Brain microvascular endothelial cell (primary cell): Measurements from ENCODE around the gene MOV10L1.

ENCODE experiments used
- DNase-seq: peaks from one replicate; pipeline ENCODE4 v3.0.0-alpha.2; 2020
- H3K27ac ChIP-seq: fragments of 250-450 bp; sonication (Bioruptor Pico); 2 replicates; pipeline ENCODE4 v1.5.1; 2020; ENCODE audit warnings: mild to moderate bottlenecking, moderate library complexity
- H3K27me3 ChIP-seq: fragments of 250-450 bp; sonication (Bioruptor Pico); replicated peaks from 2 replicates; pipeline ENCODE4 v1.5.1; 2020; ENCODE audit warnings: mild to moderate bottlenecking
- H3K36me3 ChIP-seq: fragments of 250-450 bp; sonication (Bioruptor Pico); replicated peaks from 2 replicates; pipeline ENCODE4 v1.5.1; 2020; ENCODE audit warnings: mild to moderate bottlenecking
- H3K4me3 ChIP-seq: 2 replicates; pipeline ENCODE4 v1.5.1; 2011; ENCODE audit warnings: low read depth, mild to moderate bottlenecking, control low read depth, low read length, moderate library complexity
- in situ Hi-C: cut with HindIII; loops from 2 replicates; pipeline ENCODE4 v1.10.0; 2017; ENCODE audit warnings: low sequenced_read_pairs, low pct_ligation_motif_present
- TF ChIP-seq, protein P1 (sequence below): IDR thresholded peaks from 2 replicates; pipeline ENCODE4 v1.5.1; 2011; ENCODE audit warnings: low read depth, mild to moderate bottlenecking, moderate library complexity, low read length, control low read depth, inconsistent platforms; ENCODE audit errors: missing control alignments

MOV10L1 gene

DNA sequence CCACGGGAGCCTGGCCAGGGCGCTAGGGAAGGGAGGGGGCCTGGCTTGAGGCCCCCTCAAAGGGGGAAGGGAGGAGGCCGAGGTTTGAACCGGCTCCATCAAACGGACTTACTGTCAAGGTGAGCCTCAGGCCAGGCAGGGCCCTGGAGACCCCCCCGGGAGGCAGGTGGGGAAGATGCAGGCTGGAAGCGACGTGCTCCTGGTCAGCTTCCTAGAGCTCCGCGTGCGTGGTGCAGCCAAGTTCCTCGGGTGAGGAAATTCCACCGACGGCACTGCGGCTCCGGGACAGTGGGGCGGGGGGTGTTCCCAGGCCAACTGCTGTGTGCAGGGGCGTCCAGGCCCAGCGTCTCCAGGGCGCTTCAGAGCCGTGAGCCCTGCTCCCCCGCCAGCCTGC is 88.7 kb downstream of the MOV10L1 start:
- DNase-seq: no peak
- Histone ChIP-seq H3K4me3 (no peak overlapping the region), H3K36me3 (no peaks in the 10 kb centered on the region), H3K27me3 (no peaks in the 10 kb centered on the region), H3K27ac (no peak overlapping the region)
- in situ Hi-C loops: no loop called here
- TF ChIP-seq, protein P1, sequence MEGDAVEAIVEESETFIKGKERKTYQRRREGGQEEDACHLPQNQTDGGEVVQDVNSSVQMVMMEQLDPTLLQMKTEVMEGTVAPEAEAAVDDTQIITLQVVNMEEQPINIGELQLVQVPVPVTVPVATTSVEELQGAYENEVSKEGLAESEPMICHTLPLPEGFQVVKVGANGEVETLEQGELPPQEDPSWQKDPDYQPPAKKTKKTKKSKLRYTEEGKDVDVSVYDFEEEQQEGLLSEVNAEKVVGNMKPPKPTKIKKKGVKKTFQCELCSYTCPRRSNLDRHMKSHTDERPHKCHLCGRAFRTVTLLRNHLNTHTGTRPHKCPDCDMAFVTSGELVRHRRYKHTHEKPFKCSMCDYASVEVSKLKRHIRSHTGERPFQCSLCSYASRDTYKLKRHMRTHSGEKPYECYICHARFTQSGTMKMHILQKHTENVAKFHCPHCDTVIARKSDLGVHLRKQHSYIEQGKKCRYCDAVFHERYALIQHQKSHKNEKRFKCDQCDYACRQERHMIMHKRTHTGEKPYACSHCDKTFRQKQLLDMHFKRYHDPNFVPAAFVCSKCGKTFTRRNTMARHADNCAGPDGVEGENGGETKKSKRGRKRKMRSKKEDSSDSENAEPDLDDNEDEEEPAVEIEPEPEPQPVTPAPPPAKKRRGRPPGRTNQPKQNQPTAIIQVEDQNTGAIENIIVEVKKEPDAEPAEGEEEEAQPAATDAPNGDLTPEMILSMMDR: no peak

DNA sequence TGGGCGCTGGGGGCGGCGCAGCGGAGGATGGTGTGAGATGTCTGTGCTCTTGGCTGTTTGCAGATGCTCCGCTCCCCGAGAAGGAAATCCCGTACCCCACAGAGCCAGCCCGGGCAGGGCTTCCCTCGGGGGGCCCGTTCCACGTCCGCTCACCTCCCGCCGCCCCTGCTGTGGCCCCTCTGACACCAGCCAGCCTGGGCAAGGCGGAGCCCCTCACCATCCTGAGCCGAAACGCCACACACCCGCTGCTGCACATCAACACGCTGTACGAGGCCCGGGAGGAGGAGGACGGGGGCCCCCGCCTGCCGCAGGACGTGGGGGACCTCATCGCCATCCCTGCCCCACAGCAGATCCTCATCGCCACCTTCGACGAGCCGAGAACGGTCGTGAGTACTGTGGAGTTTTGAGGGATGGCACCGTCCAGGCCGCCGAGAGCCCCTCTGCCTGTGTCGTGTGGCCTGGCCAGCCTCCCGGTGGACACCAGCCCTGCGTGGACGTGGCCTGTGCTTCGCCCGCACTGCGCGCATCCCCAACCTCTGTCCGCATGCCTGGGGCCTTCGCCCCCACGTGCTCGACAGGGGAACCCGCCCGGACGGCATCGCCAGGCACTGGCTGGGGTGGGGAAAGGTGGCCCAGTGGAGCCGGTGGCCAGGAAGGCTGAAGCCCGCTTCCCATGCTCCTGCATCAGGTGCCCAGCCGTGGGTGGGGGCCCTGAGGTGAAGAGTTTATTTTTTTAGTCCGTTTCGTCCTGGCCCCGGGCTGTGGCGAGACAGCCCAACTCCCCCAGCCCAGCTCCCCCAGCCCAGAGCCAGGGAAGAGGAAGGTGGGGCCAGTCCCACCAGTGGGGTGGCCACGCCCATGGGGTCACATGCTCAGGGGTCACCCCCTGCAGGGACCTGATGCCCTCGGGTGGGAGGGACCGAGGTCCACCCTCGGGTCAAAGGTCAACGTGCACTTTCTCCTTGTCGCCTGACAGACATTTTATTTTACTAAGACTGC is 89.4 kb downstream of the MOV10L1 start:
- H3K4me3 ChIP-seq: no peak overlapping the region
- DNase-seq: no peak
- H3K36me3 ChIP-seq: no peaks in the 10 kb centered on the region
- no peak overlapping the region for H3K27ac ChIP-seq
- in situ Hi-C loops: no loop called here
- no peaks in the 10 kb centered on the region for H3K27me3 ChIP-seq
- TF ChIP-seq, protein P1: no peak

DNA sequence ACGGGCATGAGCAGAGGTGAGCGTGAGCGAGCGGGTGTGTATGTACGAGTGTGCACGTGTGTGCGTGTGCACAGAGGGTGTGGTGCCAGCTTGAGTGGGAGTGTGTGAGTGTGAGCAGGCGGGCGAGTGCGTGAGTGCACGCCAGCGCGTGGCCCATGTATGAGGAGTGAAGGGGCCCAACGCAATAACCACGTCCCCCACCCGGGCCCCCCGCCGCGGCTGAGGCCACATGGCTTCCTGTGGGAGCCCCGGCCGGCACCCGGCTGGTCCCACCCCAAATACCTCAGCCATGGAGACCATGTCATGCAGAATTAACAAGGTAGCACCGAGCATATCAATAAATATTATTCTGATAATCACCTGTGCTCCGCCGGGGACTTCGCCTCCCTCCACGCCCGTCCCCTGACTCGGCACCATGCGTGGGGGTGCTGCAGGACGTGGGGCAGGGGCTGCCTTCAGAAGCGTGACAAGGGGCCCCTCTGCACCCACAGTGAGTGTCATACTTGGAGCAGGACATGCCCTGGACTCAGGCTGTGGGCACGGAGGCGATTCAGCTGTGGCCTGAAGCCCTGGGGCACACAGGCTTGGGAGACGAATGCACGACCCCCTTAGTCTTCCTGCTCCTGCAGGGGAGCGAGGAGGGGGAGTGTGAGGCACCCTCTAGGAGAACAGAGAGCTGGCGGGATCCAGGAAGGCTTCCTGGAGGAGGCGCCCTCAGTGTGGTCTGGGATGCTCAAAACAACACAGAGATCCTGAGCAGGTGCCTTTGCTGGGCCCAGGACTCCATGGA is 90.3 kb downstream of the MOV10L1 start:
- TF ChIP-seq, protein P1: no peak
- Histone ChIP-seq H3K4me3 (no peak overlapping the region), H3K36me3 (no peaks in the 10 kb centered on the region), H3K27ac (no peak overlapping the region), H3K27me3 (no peaks in the 10 kb centered on the region)
- DNase-seq: no peak
- in situ Hi-C loops: no loop called here

DNA sequence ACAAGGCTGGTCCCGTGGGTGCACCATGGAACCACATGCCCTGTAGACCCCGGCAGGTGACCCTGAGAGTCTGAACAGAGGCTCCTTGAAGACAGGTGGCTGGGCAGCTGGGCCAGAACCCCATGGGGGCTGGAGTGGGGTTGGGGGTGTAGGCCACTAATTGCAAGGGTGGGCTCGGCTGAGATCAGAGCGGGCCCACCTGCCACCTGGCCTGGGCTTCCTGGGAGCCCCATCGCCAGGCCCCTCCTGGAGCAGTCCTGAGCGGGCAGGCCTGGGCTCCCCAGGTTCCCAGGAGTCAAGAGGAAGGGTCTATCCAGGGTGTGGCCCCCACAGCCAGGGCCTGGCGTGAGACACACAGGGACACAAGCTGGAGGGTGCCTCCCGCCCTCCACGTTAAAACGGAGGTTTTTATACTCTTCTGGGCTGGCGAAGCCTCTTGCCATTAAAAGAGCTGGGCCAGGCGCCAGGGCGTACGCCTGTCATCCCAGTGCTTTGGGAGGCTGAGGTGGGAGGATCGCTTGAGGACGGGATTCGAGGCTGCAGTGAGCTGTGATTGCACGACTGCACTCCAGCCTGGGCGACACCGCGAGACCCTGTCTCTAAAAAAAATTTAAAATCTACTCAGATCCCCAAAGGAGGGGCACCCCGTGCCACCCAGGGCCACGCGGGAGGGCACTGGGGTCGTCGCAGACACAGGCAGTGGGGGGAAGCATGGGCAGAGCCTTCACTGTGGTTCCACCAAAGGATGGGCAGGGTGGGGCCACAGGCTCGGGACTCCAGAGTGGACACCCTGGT is 91.1 kb downstream of the MOV10L1 start:
- DNase-seq: no peak
- Histone ChIP-seq H3K27ac (no peak overlapping the region), H3K36me3 (no peaks in the 10 kb centered on the region), H3K4me3 (no peak overlapping the region), H3K27me3 (no peaks in the 10 kb centered on the region)
- TF ChIP-seq, protein P1: no peak
- in situ Hi-C loops: no loop called here

DNA sequence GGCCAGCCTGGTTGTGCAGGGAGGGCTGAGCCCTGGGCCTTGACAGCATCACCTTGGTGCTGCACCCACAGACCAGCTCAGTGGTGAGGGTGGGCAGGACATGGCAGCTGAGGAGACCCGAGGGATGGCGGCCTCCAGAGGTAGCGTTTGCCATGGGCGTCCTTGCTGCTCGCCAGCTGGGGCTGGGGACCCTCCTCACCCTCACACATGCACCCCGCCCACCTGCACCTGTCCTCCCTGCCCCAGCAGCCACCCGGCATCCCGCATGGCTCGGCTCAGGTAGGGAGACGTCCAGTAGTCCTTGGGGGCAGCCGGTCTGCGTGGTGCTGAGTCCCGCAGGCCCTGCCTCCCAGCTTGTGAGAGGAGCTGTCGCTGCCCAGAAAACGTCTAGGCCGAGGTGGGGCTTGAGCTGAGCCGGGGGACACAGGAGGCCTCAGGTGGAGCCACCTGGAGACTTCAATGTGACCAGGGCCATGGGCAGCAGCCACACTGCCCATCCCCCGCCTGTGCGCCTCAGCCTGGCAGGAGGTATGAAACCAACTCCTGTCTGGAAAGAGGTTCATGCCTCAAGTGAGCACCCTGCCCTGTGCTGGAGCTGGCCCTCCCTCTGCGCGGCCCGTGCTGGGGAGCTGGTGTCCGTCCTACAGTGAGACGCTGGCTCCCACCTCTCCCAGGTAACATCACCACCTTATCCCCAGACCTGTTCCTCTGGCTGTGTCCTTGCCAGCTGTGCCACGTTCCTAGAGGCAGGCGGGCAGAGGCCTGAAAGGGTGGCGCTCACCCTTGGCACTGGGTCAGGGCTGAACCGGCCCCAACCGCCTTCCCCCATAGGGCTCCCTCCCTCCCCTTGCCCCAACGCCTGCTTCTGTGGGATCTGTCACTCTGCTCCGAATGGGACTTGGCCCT is 92.6 kb downstream of the MOV10L1 start:
- no peak overlapping the region for H3K4me3 ChIP-seq
- no peaks in the 10 kb centered on the region for H3K27me3 ChIP-seq
- TF ChIP-seq, protein P1: no peak
- in situ Hi-C loops: no loop called here
- DNase-seq: no peak
- no peak overlapping the region for H3K27ac ChIP-seq
- no peaks in the 10 kb centered on the region for H3K36me3 ChIP-seq
